Thoracic aorta (tissue), 2 donors: ENCODE data around the gene TOMM5. TPM values are rescaled to one million over a fixed set of nuclear protein-coding genes. Genes with fewer than 3 reads are reported as not detected.
"Not testable (repeated sequence)": the region's sequence is repeated elsewhere in the genome, so short reads cannot be mapped to it uniquely, and the experiment has no call there.

ENCODE experiments used
- ATAC-seq: fragments of 150-250 bp; one replicate; pipeline ENCODE4 v1.8.0; 2017; ENCODE audit warnings: low read depth; ENCODE audit not compliant: insufficient number of reproducible peaks, low FRiP score
- DNase-seq: peaks from one replicate; pipeline ENCODE4 v3.0.0-alpha.2; 2020; ENCODE audit warnings: low spot score
- H3K27ac ChIP-seq, 2 donors: fragments of 200-600 bp; sonication (generic); 1 replicate in 1 of 2; 2 replicates in 1 of 2; pipeline ENCODE4 v1.5.1; 2016; ENCODE audit warnings: mild to moderate bottlenecking in 2 of 2, moderate library complexity in 2 of 2
- H3K27me3 ChIP-seq: fragments of 200-600 bp; sonication (generic); replicated peaks from 2 replicates; pipeline ENCODE4 v1.6.0; 2016; ENCODE audit warnings: mild to moderate bottlenecking; ENCODE audit not compliant: insufficient read depth
- H3K36me3 ChIP-seq: fragments of 200-600 bp; sonication (generic); one replicate; pipeline ENCODE4 v1.5.1; 2016
- H3K4me1 ChIP-seq, 2 donors: fragments of 200-600 bp; sonication (generic); 1 replicate in 1 of 2; 2 replicates in 1 of 2; pipeline versions ENCODE4 v1.5.1 to v1.6.0; 2016; ENCODE audit warnings: low read depth in 2 of 2, mild to moderate bottlenecking in 1 of 2; ENCODE audit not compliant: control insufficient read depth in 1 of 2
- H3K4me3 ChIP-seq: fragments of 200-600 bp; sonication (generic); 2 replicates; pipeline ENCODE4 v1.5.1; 2016; ENCODE audit warnings: mild to moderate bottlenecking
- H3K9me3 ChIP-seq: fragments of 200-600 bp; sonication (generic); 2 replicates; pipeline ENCODE4 v1.5.1; 2016
- CTCF ChIP-seq: fragments of 200-600 bp; sonication (generic); IDR thresholded peaks from one replicate; pipeline ENCODE4 v1.5.1; 2019; ENCODE audit warnings: antibody characterized with exemption
- total RNA-seq, 2 donors: library from RNA; depleted of rRNA; stranded (reverse); fragments of >200 nt; gene quantifications; one replicate each; pipeline versions ENCODE4 v1.1.0 to v1.2.3, GENCODE V29; 2016

Gene TOMM5
- total RNA-seq, 2 donors from 2014 or later: 48.3 to 78.7 TPM

GRCh38 chr9:37602817-37603216 is 10.4 kb upstream of the TOMM5 start:
- no peak for TF ChIP-seq CTCF
- Histone ChIP-seq H3K4me3 (no peak overlapping the region), H3K27ac (no peak overlapping the region)

DNA sequence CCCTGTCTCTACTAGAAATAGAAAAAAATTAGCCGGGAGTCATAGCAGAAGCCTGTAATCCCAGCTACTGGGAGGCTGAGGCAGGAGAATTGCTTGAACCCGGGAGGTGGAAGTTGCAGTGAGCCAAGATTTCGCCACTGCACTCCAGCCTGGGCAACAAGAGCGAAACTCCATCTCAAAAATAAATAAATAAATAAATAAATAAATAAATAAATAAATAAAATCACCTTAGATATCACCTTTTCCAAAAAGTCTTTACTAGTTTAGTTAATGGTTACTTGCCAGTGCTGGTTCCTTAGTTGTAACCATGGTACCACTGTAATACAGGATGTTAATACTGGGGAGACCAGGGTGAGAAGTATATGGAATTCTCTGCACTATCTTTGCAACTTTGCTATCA is 9.7 kb upstream of the TOMM5 start:
- H3K9me3 ChIP-seq, H3K27me3 ChIP-seq, ATAC-seq, H3K27ac ChIP-seq, DNase-seq, H3K4me3 ChIP-seq, H3K4me1 ChIP-seq, H3K36me3 ChIP-seq: not testable (repeated sequence)

More at GRCh38 chr9:37602817-37603216, 10.4 kb upstream of the TOMM5 start:
- ATAC-seq (no peak), DNase-seq (no peak)
- H3K36me3 ChIP-seq: no peaks in the 10 kb centered on the region
- H3K27me3 ChIP-seq: peaks cover 8% of the 10 kb centered on the region
- no peaks in the 10 kb centered on the region for H3K4me1 ChIP-seq
- H3K9me3 ChIP-seq: no peaks in the 10 kb centered on the region

GRCh38 chr9:37596504-37596903 is 4.1 kb upstream of the TOMM5 start:
- Histone ChIP-seq H3K4me1 (peaks cover 8 to 13% of the 10 kb centered on the region in 2 donors), H3K4me3 (no peak overlapping the region), H3K9me3 (no peaks in the 10 kb centered on the region), H3K27ac (no peak overlapping the region), H3K36me3 (no peaks in the 10 kb centered on the region), H3K27me3 (no peaks in the 10 kb centered on the region)
- DNase-seq (no peak), ATAC-seq (no peak)
- TF ChIP-seq CTCF: no peak

- DNase-seq: no peak
- Histone ChIP-seq H3K4me3 (peak overlapping the region; percentile 38), H3K27ac (no peak overlapping the region), H3K27me3 (no peaks in the 10 kb centered on the region), H3K4me1 (peaks cover 18 to 29% of the 10 kb centered on the region in 2 donors), H3K9me3 (no peaks in the 10 kb centered on the region), H3K36me3 (no peaks in the 10 kb centered on the region)
- no peak for ATAC-seq
- TF ChIP-seq CTCF: no peak
These were observed 1.6 kb upstream of the TOMM5 start for GRCh38 chr9:37593883-37594448.

DNA sequence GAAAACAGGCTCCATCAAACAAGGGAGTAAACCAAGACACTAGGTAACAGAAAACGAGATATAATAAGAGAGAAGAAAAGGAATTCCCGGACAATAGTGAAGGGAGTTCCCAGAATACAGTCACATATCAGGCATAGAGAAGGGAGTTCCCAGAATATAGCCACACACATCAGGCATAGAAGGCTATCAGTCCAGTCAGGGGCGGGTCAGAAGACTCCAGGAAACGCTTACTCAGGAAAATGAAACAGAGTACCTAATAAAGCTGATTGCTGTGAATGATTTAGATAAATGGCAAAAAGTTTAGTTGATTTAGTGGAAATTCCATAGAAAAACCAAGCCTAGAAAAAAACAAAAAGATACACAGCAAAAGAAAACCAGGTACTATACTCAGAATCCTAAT is 4.9 kb downstream of the TOMM5 start:
- no peak for TF ChIP-seq CTCF
- no peaks in the 10 kb centered on the region for H3K9me3 ChIP-seq
- no peak for DNase-seq
- no peak for ATAC-seq
- H3K27me3 ChIP-seq: no peaks in the 10 kb centered on the region
- no peak overlapping the region for H3K4me3 ChIP-seq
- H3K36me3 ChIP-seq: peaks cover 18% of the 10 kb centered on the region
- H3K4me1 ChIP-seq: peaks cover 11 to 20% of the 10 kb centered on the region in 2 donors
- H3K27ac ChIP-seq: no peak overlapping the region

DNA sequence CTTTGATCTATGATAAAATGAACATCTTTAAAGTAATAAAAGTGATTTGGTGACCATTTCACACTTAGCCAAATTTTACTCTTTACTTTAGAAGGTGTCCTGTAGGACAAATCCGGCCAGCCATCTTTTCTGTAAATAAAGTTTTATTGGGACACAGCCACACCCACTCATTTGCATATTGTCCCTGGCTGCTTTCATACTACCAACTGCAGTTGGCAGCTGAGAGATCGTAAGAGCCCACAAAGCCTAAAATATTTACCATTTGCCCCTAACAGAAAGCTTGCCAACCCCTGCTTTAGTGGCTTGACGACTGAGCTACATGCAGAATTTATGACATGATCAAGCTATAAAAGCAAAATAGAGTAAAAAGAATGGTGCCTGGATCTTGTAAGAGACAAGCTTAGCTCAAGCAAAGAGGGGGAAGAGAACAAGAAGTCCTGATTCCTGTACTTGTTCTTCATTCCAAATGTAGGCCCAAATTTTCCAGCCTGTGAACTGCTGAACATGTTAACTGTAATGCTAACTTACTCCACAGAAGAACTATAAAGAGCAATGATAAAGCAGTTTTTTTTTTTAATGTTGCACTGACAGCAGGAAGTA is 8.8 kb downstream of the TOMM5 start:
- H3K4me1 ChIP-seq: no peaks in the 10 kb centered on the region
- no peak for TF ChIP-seq CTCF
- no peak overlapping the region for H3K4me3 ChIP-seq
- no peaks in the 10 kb centered on the region for H3K9me3 ChIP-seq
- H3K27me3 ChIP-seq: no peaks in the 10 kb centered on the region
- peaks cover 18% of the 10 kb centered on the region for H3K36me3 ChIP-seq
- no peak overlapping the region for H3K27ac ChIP-seq
- ATAC-seq (no peak), DNase-seq (no peak)
